GM12891 (cell line): Measurements from ENCODE around the gene PTPRN2.

Experiments
- PAX5 ChIP-seq: IDR thresholded peaks from 2 replicates; pipeline ENCODE4 v1.6.1; 2011; ENCODE audit warnings: low read length, moderate library complexity, mild to moderate bottlenecking; ENCODE audit not compliant: insufficient read depth, severe bottlenecking
- POLR2A ChIP-seq: IDR thresholded peaks from 2 replicates; pipeline ENCODE4 v1.6.1; 2011; ENCODE audit warnings: low read depth, low read length, control low read depth
- POLR2AphosphoS5 ChIP-seq: IDR thresholded peaks from 2 replicates; pipeline ENCODE4 v1.6.1; 2011; ENCODE audit warnings: low read depth, low read length, control low read depth
- TAF1 ChIP-seq: IDR thresholded peaks from 2 replicates; pipeline ENCODE4 v1.6.1; 2011; ENCODE audit warnings: low read depth, low read length, control low read depth

GRCh38 chr7:158284121-158284520 is 303.5 kb downstream of the PTPRN2 start:
- no peak for TF ChIP-seq POLR2A
- TF ChIP-seq TAF1 = no peak
- TF ChIP-seq POLR2AphosphoS5 = no peak
- no peak for TF ChIP-seq PAX5
